ENCODE data around the gene RIPOR1. TPM values are rescaled to one million over a fixed set of nuclear protein-coding genes. Genes with fewer than 3 reads are reported as not detected.

The RIPOR1 gene
- total RNA-seq, 2 donors from 2014 or later: 43.9 to 66.9 TPM

DNA sequence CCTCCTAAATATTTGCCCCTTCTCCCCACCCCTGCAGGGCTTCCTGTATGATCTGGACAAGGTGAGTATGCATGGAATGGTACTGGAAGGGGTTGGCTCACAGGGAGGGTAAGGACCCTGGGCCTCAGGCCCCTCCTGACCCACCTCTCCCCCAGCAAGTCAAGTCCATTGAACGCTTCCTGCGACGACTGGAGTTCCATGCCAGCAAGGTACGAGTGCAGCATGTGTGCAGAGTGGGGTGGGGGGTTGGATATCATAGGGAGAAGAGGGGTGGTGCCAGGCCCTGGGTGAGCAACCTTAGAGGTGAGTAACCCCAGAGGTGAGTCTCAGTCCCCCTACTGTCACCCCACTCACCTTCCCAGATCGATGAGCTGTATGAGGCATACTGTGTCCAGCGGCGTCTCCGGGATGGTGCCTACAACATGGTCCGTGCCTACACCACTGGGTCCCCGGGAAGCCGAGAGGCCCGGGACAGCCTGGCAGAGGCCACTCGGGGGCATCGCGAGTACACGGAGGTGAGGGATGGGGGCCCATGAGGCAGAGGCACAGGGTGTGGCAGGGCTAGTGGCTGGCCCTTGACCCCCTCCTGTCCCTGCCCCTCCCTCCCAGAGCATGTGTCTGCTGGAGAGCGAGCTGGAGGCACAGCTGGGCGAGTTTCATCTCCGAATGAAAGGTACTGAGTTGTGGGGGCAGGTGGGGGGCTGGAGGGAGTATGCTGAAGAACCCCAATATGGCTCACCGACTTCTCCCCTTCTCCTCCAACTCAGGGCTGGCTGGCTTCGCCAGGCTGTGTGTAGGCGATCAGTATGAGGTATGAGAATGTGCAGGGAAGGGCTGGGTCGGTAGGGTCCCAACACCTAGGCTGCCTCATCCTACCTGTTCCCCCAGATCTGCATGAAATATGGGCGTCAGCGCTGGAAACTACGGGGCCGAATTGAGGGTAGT is 11.3 kb downstream of the RIPOR1 start:
- H3K9me3 ChIP-seq: no peaks in the 10 kb centered on the region
- DNase-seq (ENCODE audit: low spot score): no peak
- peaks cover 54% of the 10 kb centered on the region for H3K36me3 ChIP-seq
- TF ChIP-seq, protein P1, sequence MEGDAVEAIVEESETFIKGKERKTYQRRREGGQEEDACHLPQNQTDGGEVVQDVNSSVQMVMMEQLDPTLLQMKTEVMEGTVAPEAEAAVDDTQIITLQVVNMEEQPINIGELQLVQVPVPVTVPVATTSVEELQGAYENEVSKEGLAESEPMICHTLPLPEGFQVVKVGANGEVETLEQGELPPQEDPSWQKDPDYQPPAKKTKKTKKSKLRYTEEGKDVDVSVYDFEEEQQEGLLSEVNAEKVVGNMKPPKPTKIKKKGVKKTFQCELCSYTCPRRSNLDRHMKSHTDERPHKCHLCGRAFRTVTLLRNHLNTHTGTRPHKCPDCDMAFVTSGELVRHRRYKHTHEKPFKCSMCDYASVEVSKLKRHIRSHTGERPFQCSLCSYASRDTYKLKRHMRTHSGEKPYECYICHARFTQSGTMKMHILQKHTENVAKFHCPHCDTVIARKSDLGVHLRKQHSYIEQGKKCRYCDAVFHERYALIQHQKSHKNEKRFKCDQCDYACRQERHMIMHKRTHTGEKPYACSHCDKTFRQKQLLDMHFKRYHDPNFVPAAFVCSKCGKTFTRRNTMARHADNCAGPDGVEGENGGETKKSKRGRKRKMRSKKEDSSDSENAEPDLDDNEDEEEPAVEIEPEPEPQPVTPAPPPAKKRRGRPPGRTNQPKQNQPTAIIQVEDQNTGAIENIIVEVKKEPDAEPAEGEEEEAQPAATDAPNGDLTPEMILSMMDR (IDR thresholded peaks at IDR 0.05): no peak
- H3K4me1 ChIP-seq: peaks cover 0 to 79% of the 10 kb centered on the region in 2 donors
- H3K27ac ChIP-seq: no peak overlapping the region
- no peaks in the 10 kb centered on the region for H3K27me3 ChIP-seq
- no peak overlapping the region for H3K4me3 ChIP-seq

DNA sequence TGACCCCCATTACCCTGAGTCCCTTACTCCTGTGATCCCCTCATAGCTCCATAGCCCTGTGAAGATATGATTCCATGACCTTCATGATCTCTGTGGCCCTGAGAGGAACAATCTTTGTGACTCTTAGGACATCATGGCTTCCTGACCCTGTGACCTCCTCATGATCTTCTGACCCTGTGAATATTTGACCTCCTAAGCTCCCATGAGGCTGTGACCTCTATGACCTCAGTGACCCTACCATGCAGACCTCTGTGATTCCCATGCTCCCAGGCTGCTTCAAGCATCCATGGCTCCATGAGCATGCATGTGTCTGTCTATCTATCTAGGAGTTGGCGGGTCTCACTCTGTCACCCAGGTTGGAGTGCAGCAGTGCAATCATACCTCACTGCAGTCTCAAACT is 12.1 kb downstream of the RIPOR1 start:
- Histone ChIP-seq H3K4me1 (peaks cover 0 to 79% of the 10 kb centered on the region in 2 donors), H3K27me3 (no peaks in the 10 kb centered on the region), H3K4me3 (no peak overlapping the region), H3K27ac (no peak overlapping the region), H3K9me3 (no peaks in the 10 kb centered on the region), H3K36me3 (peaks cover 62% of the 10 kb centered on the region)
- TF ChIP-seq, protein P1 (IDR thresholded peaks at IDR 0.05): no peak
- DNase-seq (ENCODE audit: low spot score): no peak

DNA sequence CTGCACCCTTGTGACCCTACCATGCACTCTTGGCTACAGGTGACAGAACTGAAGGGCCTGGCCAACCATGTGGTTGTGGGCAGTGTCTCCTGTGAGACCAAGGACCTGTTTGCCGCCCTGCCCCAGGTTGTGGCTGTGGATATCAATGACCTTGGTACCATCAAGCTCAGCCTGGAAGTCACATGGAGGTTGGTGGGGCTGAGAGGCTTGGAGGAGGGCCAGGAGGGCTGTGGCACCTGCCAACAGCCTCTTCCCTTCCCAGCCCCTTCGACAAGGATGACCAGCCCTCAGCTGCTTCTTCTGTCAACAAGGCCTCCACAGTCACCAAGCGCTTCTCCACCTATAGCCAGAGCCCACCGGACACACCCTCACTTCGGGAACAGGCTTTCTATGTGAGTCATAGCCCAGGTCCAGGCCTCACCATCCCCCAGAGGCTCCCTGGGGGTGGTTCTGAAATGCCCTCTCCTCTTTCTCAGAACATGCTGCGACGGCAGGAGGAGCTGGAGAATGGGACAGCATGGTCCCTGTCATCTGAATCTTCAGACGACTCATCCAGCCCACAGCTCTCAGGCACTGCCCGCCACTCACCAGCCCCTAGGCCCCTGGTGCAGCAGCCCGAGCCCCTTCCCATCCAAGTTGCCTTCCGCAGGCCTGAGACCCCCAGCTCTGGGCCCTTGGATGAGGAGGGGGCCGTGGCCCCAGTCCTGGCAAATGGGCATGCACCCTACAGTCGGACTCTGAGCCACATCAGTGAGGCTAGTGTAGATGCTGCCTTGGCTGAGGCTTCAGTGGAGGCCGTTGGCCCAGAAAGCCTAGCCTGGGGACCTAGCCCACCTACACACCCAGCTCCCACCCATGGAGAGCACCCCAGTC is 13.0 kb downstream of the RIPOR1 start:
- Histone ChIP-seq H3K27me3 (no peaks in the 10 kb centered on the region), H3K9me3 (no peaks in the 10 kb centered on the region), H3K36me3 (peaks cover 70% of the 10 kb centered on the region), H3K4me1 (peaks cover 0 to 79% of the 10 kb centered on the region in 2 donors), H3K27ac (peak overlapping the region; percentile 38 to 39), H3K4me3 (no peak overlapping the region)
- TF ChIP-seq, protein P1 (IDR thresholded peaks at IDR 0.05): no peak
- no peak for DNase-seq (ENCODE audit: low spot score)

DNA sequence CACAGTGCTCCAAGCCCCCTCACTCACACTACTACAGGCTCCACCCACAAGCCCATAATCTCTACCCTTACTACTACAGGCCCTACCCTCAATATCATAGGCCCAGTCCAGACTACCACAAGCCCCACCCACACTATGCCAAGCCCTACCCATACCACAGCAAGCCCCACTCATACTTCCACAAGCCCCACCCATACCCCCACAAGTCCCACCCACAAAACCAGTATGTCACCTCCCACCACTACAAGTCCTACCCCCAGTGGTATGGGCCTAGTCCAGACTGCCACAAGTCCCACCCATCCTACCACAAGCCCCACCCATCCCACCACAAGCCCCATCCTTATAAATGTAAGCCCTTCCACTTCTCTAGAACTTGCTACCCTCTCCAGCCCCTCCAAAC is 13.8 kb downstream of the RIPOR1 start:
- peaks cover 77% of the 10 kb centered on the region for H3K36me3 ChIP-seq
- H3K9me3 ChIP-seq: no peaks in the 10 kb centered on the region
- TF ChIP-seq, protein P1 (IDR thresholded peaks at IDR 0.05): no peak
- H3K4me1 ChIP-seq: peaks cover 0 to 79% of the 10 kb centered on the region in 2 donors
- peak overlapping the region in 1 of 2 donors; percentile 39 for H3K27ac ChIP-seq
- DNase-seq (ENCODE audit: low spot score): no peak
- no peak overlapping the region for H3K4me3 ChIP-seq
- no peaks in the 10 kb centered on the region for H3K27me3 ChIP-seq

DNA sequence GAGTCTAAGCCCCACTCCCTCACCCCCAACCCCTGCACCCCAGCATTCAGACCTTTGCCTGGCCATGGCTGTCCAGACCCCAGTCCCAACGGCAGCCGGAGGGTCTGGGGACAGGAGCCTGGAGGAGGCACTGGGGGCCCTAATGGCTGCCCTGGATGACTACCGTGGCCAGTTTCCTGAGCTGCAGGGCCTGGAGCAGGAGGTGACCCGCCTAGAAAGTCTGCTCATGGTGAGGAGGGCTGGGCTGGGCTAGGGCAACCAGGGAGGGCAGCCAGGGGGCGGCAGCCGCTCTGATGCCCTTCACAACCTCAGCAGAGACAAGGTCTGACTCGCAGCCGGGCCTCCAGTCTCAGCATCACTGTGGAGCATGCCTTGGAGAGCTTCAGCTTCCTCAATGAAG is 14.4 kb downstream of the RIPOR1 start:
- Histone ChIP-seq H3K9me3 (no peaks in the 10 kb centered on the region), H3K27ac (no peak overlapping the region), H3K4me3 (no peak overlapping the region), H3K36me3 (peaks cover 81% of the 10 kb centered on the region), H3K27me3 (no peaks in the 10 kb centered on the region), H3K4me1 (peaks cover 0 to 79% of the 10 kb centered on the region in 2 donors)
- TF ChIP-seq, protein P1 (IDR thresholded peaks at IDR 0.05): no peak
- DNase-seq (ENCODE audit: low spot score): no peak
